GM18873 (cell line): ENCODE data around the gene FAM222A.

Source experiments
- ATAC-seq: cut with Tn5 transposase; IDR thresholded peaks from one replicate; pipeline ENCODE4 v1.9.1; 2021; ENCODE audit warnings: mild to moderate bottlenecking, moderate library complexity, moderate number of reproducible peaks; ENCODE audit not compliant: unreplicated experiment, low FRiP score

The FAM222A gene

DNA sequence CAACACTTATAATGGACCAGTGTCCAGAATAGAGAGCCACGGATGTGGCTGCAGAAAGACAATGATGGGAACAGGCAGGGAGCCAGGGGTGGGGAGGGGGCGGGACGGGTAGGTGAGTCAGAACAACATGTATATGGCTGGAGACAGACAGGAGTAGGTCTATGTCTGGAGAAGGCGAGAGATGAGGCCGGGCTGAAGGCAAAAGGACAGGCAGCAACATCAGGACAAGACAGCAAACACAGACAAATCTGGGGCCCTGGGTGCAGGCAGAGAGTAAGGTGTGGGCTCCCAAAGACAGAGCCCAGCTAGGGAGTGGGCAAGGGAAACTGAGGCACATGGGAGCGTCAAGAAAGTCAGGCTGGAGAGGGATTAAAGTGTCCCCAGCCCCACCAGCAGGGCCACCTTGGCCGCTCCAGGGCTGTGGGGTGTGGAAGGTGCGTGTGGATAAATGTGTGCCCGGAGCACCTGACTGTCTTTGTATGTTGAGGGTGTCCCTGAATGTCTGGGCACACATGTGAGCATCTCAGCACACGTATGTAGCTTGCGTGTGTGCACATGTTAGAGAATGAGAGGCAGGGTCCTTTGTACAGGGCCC, 44.1 kb downstream of the FAM222A start:
- ATAC-seq, result no peak

DNA sequence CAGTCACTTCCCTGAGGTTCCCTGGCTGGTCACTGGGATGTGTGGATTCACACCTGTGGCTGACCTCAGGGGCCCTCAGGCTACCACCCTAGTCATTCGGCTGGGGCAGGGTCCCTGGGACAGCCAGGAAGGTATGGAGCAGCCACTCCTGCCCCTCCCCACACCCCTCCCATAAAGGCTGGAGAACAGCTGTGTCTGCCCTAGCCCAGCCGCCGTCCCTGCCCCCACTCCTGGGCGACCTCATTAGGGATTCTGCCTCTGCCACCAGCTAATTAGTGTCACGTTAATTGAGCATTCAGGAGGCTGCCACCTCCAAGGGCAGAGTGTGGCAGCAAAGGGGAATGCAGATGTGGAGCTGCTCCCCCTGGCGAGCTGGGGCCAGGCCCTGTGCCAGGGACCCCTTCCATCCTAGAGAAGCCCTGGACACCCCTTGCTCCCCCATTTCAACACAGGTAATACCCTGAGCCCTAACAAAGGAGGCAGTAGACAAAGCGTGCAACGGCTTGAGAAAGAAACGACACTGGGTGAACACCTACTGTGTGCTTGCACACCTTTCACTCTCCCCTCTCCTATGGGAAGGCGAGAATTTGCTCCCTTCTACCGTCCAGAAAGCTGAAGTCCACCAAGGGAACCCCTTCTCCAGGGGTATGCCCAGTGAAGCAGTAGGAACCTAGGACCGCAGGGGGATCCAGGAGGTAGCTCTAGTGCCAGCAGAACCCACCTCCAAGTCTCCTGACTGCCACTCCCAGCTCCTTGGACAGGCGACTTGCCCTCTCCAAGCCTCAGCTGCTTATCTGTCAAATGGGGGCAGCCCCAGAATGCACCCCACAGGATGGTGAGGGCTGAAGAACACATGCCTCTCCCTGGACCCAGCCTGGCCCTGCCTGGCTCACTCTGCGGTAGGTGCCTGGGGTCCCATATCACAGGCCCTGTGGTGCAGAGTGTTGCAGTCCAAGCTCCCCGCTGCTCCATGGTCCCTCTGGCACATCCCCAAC, 45.1 kb downstream of the FAM222A start:
- no peak for ATAC-seq

DNA sequence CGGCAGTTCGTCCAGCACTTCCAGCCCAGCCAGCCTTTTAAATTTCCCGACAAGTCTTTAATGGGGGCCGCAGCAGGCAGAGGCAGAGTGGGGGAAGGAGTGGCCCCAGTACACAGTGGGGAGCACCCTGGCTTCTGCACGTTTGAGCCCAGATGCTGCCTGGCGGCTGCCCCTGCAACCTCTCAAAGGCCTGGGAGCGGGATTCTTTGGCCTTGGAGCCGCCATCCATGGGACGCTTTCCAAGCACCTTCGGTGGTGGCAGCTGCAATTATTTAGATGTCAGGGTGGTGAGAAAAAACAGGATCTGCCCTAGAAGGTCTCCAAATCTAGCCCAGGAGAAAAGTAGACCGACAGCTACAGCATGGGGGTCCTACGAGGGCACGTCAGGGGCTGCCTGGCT, 46.0 kb downstream of the FAM222A start:
- no peak for ATAC-seq

DNA sequence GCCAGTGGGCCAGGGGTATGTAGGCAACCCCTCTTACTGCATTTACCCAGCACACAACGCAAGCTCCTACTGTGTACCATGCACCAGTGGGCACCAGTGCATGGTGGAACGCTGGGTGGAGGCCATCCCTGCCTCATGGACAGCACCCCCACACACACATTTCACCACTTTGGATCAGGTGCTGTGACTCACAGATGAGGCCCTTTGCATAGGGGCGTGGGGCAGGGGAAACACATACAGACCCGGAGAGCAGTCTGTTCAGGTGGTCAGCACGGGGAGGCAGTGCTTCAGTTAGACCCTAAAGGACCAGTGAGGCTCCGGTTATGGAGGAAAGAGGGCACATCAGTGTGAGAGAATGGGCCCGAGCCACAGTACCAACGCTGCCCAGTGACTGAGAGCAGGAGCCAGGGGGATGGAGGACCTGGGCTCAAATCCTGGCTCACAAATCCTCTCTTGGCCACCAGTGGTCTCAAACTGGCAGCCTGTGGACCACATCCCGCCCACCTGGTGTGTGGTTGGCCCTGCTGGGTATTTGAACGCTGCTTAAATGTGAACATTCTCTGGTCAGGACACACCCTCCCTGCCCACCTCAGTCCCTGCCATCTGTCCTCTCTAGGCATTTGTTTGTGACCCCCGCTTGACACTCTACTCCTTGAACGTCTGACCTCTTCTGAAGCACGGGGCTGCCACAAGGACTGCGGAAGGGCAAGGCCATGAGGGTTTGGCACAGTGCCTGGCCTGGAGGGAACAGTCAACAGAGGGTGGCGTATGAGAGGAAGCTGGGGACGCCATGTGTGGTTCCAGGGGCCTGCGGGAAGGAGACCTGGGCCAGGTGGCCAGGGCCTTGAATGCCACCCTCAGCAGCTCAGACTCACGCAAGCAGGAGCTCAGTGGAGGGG, 46.7 kb downstream of the FAM222A start:
- ATAC-seq, result no peak

DNA sequence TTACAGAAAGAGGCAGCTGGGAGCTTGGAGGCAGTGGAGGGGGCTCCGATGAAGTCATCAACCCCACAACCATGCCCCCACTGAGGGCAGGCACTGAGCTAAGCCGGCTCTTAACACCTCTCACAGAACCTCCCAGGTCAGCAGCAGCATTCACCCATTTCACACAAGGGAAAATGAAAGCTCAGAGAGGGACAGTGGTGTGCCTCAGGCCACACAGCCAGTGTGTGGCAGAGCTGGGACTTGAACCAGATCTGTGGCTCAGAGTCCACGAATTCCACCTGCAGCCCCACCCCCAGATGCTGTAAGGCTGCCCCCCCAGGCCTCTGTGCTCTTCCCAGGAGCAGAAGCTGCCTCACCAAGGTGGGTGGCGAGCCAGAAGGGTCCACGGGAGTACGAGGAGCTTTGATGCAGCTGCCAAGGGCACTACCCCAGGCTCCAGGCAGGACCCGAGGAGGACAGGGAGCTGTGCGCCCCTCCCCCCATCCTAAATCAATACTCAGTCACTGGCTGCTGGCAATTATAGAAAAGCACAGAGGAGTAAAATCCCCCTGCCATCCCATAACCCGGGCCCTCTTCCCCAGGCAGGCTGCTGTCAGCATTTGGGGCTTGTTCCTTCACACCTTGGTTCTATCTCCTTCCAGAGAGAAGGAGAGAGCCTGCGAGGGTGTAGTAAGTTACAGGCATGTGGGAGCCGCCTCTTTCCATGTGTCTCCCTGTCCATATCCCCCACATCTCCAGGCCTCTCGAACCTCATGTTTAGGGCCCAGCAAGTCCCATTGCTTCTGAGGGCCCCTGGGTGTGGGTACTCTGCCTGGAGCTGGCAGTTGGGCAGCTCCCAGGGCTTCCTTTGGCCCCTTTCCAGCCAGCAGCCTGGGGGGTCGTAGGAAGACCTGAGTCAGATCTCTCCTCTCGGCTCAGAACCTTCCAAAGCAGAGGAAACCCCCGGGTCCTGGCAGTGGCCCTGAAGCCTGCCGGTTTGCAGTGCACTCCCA, 47.6 kb downstream of the FAM222A start:
- no peak for ATAC-seq

DNA sequence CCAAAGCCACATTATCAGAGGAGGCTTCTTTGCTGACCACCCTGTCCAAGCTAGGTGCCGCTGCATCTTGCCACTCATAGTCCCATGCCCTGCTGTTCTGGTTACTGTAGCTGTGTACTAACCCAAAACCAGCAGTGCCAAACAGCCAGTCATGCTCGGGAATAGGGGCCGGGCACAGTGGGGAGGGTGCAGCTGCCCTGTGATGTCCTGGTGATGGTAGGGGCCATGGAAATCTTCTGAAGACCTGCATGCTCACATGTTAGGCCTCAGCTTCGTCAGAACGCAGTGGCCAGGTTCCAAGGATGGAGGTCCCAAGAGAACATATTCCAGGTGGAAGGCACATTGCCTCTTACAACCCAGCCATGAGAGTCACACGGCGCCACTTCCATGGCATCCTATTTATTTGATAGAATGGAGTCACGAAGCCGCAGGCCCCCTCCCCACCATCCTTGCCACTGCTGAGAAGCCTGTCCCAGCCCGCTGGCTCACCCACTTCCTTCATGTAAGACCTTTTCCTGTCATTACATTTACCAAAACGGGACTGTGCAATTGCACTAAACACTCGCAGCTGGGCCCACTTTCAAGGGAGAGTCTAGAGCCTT, 48.5 kb downstream of the FAM222A start:
- no peak for ATAC-seq

DNA sequence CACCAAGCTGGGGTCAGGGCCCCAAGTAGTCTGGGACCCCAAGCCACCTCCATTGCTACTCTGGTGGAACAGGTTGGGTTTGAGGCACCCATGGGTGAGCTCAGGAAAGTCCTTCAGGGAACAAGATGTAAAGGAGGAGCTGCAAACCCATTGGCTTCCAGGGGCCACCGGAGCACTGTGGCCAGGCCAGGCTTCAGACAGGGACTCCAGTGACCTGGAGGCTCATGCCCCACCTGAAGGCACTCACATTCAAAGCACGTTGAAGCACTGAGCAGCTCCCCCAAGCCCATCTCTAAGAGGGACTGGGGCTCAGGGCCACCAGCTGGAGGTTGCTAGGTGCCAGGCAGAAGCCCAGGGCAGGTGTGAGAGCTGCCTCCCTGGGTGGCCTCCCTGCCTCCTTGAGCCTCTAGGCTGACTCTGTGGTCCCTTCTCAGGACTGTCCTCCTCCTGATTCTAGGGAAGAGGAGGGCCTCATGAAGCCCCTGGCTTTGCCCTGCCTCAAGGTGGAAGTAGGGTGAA, 49.1 kb downstream of the FAM222A start:
- ATAC-seq, result no peak

DNA sequence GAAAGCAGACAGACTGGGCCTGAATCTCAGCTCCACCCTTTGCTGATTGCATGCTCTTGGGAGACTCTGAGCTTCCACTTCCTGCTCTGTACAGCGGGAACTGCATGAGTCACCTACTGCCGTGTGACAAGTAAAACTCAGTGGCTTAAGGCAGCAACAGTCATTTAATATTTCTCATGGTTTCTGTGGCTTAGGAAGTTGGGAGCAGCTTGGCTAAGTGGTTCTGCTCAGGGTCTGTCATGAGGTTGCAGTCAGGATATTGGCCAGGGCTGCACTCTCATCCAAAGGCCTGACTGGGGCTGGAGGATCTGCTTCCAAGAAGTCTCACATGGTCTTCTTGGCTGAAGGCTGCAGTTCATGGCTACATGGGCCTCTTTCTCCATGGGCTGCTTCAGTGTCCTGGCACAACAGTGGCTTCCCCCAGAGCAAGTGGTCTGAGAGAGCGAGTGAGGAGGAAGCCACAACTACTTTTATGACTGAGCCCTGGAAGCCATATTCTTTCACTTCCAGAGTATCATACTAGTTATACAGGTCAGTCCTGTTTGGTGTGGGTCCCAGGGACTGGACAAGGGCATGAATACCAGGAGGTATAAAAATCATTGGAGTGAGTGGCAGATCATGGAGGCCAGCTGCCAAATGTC, 49.7 kb downstream of the FAM222A start:
- ATAC-seq, result no peak

DNA sequence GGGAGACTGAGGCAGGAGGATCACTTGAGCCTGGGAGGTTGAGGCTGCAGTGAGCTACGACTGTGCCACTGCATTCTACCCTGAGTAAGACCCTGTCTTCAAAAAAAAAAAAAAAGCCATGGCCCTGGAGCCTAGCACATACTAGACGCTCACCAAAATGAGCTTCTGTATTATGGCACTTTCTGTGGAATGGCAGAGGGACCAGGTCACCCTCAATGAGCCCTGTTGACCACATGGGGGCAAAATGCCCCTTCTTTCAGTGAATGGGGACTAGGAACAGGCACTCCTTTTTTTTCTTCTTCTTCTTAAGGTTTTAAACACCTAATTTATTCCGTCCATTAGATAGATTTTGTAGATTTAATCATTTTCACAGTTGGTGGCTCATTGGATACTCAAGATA, 50.5 kb downstream of the FAM222A start:
- no peak for ATAC-seq

DNA sequence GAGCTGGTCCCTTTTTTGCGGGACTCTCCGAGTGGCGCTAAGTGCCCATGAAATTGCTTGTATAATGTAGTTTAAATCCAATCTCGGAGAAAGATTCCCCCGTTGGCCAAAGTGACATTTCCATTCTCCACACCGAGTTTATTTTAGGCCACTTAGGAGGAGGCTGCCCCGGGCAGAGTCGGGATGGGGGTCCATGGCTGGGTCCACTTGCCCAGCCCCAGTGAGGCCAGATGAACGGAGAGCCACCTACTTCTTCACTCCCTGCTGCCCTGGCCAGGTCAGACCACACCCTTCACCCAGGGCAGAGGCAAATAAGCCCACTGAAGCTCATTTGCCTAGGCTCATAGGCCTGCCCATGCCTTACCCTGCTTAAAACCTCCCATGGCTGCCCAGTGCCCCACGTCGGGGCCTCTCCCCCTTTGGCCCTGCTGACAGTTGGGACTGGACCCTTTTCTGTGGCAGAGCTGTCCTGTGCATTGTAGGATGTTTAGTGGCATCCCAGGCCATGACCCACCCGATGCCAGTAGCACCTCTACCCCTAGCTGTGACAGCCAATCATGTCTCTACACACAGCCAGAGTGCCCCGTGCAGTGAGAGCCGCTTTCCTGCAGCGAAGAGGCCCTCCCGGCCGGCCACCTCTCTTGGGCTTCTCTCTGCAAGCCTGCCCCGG, 51.3 kb downstream of the FAM222A start:
- ATAC-seq, result no peak

DNA sequence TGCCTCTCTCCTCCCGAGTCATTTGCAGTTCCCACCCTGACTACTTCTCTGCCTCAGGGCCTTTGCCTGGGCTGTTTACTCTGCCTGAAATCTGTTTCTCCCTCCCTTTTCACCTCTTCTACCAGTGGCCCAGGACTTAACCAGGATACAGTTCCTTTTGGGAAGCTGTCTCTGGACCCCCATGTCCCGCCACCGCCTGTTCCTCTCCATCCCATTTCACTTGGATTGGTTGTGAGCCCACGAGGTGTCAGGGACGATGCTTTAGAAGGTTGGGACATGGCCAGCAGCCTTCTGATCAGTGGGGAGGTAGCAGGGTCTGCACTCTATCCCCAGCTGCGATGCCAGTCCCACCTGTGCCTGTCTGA, 51.8 kb downstream of the FAM222A start:
- ATAC-seq, result no peak

DNA sequence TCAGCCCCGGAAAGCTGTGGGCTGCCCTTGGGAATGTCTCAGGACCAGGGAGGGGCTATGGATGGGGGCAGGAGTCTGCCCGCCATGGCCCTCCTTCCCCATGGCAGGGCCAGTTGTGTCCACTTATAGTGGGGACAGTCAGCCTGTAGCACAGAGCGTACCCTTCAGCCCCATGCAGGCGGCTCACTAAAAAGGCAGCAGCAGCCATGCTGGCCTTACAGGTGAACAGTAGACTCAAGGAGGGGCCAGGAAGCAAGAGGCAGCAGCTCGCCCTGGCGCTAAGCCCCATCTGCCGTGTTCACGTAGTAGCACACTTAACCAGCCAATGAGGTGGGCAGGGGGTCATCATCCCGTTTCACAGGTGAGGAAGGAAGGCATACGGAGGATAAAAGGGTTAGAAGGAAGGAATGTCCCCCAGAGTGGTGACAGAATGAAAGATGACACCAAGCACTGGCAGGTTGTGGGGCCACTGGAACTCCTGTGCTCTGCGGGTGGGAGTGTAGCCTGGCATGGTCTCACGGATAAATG, 52.7 kb downstream of the FAM222A start:
- ATAC-seq, result no peak

DNA sequence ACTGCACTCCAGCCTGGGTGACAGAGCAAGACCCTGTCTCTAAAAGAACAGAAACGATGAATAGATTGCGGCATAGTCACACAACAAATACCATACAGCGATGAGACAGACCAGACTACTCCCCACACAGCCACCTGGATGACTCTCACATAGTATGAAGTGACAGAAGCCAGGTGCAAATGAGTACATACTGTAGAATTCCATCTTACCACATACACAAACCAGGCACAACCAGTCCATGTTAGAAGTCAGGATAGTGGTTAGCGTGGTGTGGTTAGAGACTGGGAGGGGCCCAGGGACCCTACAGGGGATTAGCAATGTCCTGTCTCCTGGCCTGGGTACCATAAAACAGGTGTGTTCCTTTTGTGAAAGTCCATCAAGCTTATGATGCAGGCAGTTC, 53.8 kb downstream of the FAM222A start:
- ATAC-seq, result no peak

DNA sequence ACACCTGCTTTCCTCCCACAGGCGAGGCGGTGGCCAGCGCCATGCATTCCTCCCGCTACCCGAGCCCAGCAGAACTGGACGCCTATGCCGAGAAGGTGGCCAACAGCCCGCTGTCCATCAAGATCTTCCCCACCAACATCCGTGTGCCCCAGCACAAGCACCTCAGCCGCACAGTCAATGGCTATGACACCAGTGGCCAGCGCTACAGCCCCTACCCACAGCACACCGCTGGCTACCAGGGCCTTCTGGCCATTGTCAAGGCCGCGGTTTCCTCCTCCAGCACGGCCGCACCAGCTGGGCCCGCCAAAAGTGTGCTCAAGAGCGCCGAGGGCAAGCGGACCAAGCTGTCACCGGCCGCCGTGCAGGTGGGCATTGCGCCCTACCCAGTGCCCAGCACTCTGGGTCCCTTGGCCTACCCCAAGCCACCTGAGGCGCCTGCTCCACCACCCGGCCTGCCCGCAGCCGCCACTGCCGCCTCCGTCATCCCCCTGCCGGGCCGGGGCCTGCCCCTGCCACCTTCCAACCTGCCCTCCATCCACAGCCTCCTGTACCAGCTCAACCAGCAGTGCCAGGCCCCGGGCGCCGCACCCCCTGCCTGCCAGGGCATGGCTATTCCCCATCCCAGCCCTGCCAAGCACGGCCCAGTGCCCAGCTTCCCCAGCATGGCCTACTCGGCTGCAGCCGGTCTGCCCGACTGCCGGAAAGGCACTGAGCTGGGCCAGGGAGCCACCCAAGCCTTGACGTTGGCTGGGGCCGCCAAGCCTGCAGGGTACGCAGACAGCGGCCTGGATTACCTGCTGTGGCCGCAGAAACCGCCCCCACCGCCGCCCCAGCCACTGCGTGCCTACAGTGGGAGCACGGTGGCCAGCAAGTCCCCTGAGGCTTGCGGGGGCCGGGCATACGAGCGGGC, 54.6 kb downstream of the FAM222A start:
- no peak for ATAC-seq

DNA sequence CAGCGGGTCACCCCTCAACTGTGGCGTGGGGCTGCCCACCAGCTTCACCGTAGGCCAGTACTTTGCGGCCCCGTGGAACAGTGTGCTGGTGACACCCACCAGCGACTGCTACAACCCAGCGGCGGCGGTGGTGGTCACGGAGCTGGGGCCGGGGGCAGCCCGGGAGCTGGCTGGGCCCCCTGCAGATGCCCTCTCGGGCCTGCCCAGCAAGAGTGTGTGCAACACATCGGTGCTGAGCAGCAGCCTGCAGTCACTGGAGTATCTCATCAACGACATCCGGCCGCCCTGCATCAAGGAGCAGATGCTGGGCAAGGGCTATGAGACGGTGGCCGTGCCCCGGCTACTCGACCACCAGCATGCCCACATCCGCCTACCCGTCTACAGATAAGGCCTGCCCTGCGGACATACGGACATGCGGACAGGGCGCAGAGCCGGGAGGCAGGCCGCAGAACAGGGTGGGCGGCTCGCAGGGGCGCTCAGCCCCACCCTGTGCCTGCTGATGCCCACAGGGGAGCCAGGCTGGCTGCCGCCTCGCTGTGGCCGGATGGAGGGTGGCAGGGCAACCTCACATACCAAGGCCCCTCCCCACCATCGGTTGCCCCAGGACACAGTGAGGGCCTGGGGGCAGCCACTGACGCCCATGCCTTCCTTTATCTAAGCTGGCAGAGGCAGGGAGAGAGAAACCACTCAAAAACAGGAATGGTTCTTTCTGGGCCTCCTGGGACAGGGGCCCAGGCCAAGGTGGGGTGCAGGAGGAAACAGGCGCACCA, 55.5 kb downstream of the FAM222A start:
- ATAC-seq, result no peak
